Measurements from ENCODE around the gene TENM4.

TENM4 gene

DNA sequence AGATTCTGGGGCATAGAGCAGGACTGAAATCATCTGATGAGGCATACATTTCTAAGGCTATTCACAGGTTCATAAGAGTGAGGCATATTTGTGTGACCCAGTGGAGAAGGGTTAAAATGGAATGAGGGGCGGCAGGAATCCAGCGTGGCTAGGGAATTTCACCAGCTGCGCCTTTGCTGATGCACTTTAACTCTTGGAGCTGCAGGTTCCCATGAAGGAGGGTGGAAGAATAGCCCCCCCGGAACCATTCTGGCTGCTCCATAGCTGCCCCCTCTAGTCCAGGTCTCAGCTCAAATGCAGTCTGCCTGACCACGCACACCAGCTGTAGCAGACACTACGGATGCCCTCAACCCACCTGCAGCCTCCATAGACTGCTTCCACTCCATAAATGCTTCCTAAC, 31.5 kb downstream of the TENM4 start:
- DNase-seq, result no peak
- H3K9me3 ChIP-seq, result no peaks in the 10 kb centered on the region
- no peaks in the 10 kb centered on the region for H3K27me3 ChIP-seq
- no peak overlapping the region for H3K27ac ChIP-seq
- intact Hi-C loops (cut with DNase I; ENCODE audit: low total_unique reads), result no loop called here
- no peak overlapping the region for H3K4me3 ChIP-seq
- H3K36me3 ChIP-seq, result no peaks in the 10 kb centered on the region
- TF ChIP-seq, protein P1, sequence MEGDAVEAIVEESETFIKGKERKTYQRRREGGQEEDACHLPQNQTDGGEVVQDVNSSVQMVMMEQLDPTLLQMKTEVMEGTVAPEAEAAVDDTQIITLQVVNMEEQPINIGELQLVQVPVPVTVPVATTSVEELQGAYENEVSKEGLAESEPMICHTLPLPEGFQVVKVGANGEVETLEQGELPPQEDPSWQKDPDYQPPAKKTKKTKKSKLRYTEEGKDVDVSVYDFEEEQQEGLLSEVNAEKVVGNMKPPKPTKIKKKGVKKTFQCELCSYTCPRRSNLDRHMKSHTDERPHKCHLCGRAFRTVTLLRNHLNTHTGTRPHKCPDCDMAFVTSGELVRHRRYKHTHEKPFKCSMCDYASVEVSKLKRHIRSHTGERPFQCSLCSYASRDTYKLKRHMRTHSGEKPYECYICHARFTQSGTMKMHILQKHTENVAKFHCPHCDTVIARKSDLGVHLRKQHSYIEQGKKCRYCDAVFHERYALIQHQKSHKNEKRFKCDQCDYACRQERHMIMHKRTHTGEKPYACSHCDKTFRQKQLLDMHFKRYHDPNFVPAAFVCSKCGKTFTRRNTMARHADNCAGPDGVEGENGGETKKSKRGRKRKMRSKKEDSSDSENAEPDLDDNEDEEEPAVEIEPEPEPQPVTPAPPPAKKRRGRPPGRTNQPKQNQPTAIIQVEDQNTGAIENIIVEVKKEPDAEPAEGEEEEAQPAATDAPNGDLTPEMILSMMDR (IDR thresholded peaks at IDR 0.05), result no peak
- peaks cover 0 to 18% (median 15%) of the 10 kb centered on the region in 4 donors for H3K4me1 ChIP-seq

DNA sequence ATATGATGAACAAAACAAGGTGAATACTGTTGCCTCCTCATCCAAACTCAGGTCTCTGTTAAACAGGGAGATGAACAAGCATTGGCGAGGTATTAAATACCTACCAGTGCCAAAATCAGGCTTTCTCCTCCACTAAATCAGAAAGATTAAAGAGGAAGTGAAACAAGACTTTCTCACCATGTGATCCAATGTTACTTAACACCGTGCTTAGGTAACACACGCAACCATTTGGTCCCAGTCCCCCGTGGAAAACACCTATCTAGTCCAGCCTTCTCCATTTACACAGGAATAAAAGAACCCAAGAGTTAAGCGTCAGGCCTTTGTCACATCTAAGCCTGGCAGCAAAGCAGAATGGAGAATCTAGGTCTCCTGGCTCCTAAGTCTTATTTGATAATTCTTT, 34.5 kb downstream of the TENM4 start:
- Histone ChIP-seq H3K27me3 (no peaks in the 10 kb centered on the region), H3K4me1 (no peaks in the 10 kb centered on the region), H3K36me3 (no peaks in the 10 kb centered on the region), H3K4me3 (no peak overlapping the region), H3K27ac (no peak overlapping the region), H3K9me3 (no peaks in the 10 kb centered on the region)
- DNase-seq, result no peak
- TF ChIP-seq, protein P1 (IDR thresholded peaks at IDR 0.05), result no peak
- intact Hi-C loops (cut with DNase I; ENCODE audit: low total_unique reads), result no loop called here

DNA sequence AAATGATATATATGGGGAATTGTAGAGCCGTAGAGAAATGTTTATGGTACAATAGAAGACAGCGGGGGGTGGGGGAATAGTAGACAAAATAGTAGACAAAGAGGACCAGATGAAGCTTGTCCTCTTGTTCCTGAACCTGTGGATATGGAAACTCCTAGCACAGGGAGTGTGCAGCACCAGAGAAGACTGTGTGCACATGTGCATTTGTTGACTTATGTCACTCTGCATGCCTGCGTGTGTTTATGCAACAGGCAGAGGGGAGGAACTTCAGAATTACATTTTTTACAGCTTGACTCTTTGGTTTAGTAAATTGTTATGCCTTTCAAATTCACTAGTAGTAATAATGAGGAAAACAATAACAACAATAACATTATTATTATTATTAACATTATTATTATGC, 36.0 kb downstream of the TENM4 start:
- intact Hi-C loops (cut with DNase I; ENCODE audit: low total_unique reads), result no loop called here

DNA sequence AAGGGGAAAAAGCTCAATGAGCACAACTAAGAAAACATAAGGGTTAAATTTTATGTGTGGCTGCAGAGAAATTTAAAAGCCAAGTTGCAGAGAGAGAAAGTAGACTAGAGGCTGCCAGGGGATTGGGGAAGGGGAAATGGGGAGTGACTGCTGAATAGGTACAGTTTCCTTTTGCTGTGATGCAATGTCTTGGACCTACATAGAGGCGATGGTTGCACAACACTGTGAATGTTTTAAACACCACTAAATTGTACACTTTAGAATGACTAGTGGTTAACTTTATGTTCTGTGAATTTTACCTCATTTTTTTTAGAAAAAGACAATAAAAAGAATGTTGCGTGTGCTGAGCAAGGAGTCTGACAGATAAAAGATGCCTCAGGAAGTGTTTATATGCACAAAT, 36.5 kb downstream of the TENM4 start:
- no peak for DNase-seq
- TF ChIP-seq, protein P1 (IDR thresholded peaks at IDR 0.05), result no peak
- intact Hi-C loops (cut with DNase I; ENCODE audit: low total_unique reads), result no loop called here
- no peaks in the 10 kb centered on the region for H3K27me3 ChIP-seq
- no peak overlapping the region for H3K4me3 ChIP-seq
- no peak overlapping the region for H3K27ac ChIP-seq
- no peaks in the 10 kb centered on the region for H3K4me1 ChIP-seq
- H3K9me3 ChIP-seq, result no peaks in the 10 kb centered on the region
- H3K36me3 ChIP-seq, result no peaks in the 10 kb centered on the region

More for the DNA sequence above, 36.0 kb downstream of the TENM4 start:
- Histone ChIP-seq H3K9me3 (no peaks in the 10 kb centered on the region), H3K36me3 (no peaks in the 10 kb centered on the region), H3K4me3 (no peak overlapping the region), H3K27me3 (no peaks in the 10 kb centered on the region), H3K4me1 (no peaks in the 10 kb centered on the region), H3K27ac (no peak overlapping the region)
- DNase-seq, result no peak
- TF ChIP-seq, protein P1 (IDR thresholded peaks at IDR 0.05), result no peak

DNA sequence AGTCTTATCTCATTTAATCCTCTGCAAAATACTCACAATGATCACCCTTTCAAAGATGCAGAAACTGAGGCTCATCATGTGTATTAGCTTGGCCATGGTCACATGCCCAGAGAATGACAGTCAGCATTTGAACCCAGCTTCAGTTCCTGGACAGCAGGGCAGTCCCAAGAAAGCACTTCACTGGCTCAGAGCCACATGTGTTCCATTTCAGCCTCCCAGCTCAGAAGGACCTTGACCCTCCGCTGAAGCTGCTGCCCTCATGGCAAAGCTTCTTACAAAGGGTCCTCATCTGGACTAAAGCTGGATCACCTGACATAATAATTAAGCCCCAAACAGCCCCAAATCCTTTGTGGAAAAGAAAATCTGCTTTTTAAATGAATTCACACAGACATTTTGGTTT, 37.0 kb downstream of the TENM4 start:
- intact Hi-C loops (cut with DNase I; ENCODE audit: low total_unique reads), result no loop called here
- TF ChIP-seq, protein P1 (IDR thresholded peaks at IDR 0.05), result no peak
- Histone ChIP-seq H3K4me1 (no peaks in the 10 kb centered on the region), H3K27ac (no peak overlapping the region), H3K4me3 (no peak overlapping the region), H3K36me3 (no peaks in the 10 kb centered on the region), H3K27me3 (no peaks in the 10 kb centered on the region), H3K9me3 (no peaks in the 10 kb centered on the region)
- no peak for DNase-seq

DNA sequence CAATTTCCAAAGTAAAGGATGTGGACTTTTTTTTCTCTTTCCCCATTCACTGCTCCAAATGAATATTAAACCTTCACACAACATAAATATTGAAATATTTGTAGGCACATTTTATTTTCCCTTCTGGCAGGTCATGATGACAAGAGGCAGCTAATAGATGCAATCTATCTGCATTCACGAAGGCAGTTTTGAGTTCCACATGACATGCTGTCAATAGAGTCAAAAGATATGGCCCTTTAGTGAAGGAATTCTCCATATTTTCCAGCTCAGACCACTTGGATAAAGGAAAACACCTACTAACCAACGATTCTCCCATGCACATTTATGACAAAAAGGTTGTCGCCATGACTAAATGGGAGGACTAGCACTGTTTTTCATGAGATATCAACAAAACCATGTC, 37.9 kb downstream of the TENM4 start:
- no peaks in the 10 kb centered on the region for H3K9me3 ChIP-seq
- intact Hi-C loops (cut with DNase I; ENCODE audit: low total_unique reads), result no loop called here
- H3K27ac ChIP-seq, result no peak overlapping the region
- no peaks in the 10 kb centered on the region for H3K36me3 ChIP-seq
- no peaks in the 10 kb centered on the region for H3K27me3 ChIP-seq
- no peak for DNase-seq
- no peaks in the 10 kb centered on the region for H3K4me1 ChIP-seq
- H3K4me3 ChIP-seq, result no peak overlapping the region
- TF ChIP-seq, protein P1 (IDR thresholded peaks at IDR 0.05), result no peak
